Measurements from ENCODE around the gene PTCD1. TPM values are rescaled to one million over a fixed set of nuclear protein-coding genes. Genes with fewer than 3 reads are reported as not detected.

PTCD1 gene
- total and polyA plus RNA-seq, 3 donors from 2014 or later, result 6.1 to 14.4 (median 13.6) TPM

DNA sequence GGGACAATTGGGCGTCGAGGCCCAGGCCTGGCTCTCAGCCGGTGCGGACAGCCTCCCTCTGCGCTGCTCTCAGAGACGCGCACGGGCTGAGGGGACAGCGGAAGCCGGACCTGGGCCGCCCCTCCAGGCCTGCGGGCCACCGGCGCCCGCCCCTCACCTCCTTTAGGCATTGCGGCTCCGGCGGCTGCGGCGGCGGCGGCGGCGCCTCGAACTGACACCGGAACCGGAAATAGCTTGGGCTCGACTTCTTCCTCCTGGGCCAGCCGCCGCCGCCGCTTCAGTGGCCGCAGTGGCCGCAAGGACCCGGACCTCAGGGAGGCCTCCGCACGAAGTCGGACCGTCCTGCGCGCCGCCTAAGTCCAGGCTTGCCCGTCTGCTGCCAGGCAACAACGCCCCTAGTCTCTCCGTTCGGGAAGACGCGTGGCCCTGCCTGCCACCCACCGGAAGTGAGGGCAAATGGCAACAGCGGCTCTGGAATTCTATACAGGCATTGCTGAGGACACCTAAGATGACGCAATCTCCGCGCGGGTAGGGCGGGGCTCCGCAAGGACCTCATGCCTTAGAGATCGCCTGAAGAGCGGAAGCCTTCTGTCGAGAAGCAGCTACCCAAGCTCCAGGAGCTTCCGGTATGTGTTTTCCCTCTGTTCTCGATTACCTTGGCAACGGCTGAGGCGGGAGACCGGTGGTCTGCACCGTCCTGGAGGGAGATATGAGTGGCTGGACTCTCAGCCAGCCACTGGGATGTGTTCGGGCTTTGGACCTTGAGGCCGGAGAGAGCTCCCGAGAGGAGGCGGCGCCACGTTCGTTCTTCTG lies 30.0 kb downstream of the PTCD1 start, which contains the start of the genes BUD31 and PDAP1:
BUD31 (plus strand) TSS at position 591 of the 813 bp plus-strand sequence. CDS start 2,124 bp downstream, outside the sequence.
PDAP1 (minus strand) TSS at position 219 of the 813 bp plus-strand sequence; CDS start at position 170, 49 bp downstream.
- Histone ChIP-seq H3K9me3 (no peaks in the 10 kb centered on the region), H3K27ac (peak within 1 kb of the TSS; percentile 97 to 99), H3K36me3 (ENCODE audit: low read depth, missing control alignments) (no peaks in the 10 kb centered on the region), H3K27me3 (no peaks in the 10 kb centered on the region), H3K4me1 (peaks cover 20% of the 10 kb centered on the region), H3K4me3 (peak within 1 kb of the TSS; percentile 99 to 100)
- 1% methylated on average over 22 to 63 of the region's 72 CpGs for WGBS, 2 donors
- intact Hi-C loops (cut with DNase I; ENCODE audit: low total_unique reads), result no loop called here
- no peak for TF ChIP-seq POLR2A (IDR thresholded peaks at IDR 0.05)
- TF ChIP-seq, protein P1, sequence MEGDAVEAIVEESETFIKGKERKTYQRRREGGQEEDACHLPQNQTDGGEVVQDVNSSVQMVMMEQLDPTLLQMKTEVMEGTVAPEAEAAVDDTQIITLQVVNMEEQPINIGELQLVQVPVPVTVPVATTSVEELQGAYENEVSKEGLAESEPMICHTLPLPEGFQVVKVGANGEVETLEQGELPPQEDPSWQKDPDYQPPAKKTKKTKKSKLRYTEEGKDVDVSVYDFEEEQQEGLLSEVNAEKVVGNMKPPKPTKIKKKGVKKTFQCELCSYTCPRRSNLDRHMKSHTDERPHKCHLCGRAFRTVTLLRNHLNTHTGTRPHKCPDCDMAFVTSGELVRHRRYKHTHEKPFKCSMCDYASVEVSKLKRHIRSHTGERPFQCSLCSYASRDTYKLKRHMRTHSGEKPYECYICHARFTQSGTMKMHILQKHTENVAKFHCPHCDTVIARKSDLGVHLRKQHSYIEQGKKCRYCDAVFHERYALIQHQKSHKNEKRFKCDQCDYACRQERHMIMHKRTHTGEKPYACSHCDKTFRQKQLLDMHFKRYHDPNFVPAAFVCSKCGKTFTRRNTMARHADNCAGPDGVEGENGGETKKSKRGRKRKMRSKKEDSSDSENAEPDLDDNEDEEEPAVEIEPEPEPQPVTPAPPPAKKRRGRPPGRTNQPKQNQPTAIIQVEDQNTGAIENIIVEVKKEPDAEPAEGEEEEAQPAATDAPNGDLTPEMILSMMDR (IDR thresholded peaks at IDR 0.05), result peak in 2 of 3 experiments; percentile 43 to 66
- peak; percentile 96 for DNase-seq

DNA sequence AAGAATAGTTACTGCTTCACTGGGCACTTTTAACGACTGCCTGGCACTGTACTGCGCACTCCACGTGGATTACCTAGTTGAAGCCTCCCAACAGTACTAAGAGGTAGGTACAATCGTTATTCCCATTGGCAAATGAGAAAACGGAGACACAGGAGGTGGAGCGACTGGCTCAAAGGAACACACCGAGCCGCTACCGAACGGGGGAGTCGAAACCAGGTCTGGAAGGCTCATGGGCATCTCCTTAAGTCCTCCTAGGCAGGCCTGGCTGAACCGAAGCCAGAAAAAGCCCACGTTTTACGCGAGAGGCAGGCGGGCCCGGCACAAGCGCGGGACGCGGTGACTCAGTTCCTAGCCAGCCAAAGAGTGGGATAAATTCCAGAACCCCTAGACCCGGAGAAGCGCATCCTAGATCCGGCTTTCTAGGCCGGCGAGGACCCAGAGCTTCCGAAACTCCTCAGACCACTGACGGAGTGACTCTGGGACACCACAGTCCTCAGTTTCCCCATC lies 30.7 kb downstream of the PTCD1 start:
- H3K27ac ChIP-seq, result peak overlapping the region; percentile 97 to 99
- peak overlapping the region; percentile 99 to 100 for H3K4me3 ChIP-seq
- TF ChIP-seq, protein P1 (IDR thresholded peaks at IDR 0.05), result no peak
- no peak for TF ChIP-seq POLR2A (IDR thresholded peaks at IDR 0.05)
- no peaks in the 10 kb centered on the region for H3K9me3 ChIP-seq
- H3K27me3 ChIP-seq, result no peaks in the 10 kb centered on the region
- intact Hi-C loops (cut with DNase I; ENCODE audit: low total_unique reads), result no loop called here
- 0 to 1% methylated on average over 19 to 28 of the region's 28 CpGs for WGBS, 2 donors
- H3K36me3 ChIP-seq (ENCODE audit: low read depth, missing control alignments), result no peaks in the 10 kb centered on the region
- H3K4me1 ChIP-seq, result peaks cover 20% of the 10 kb centered on the region
- peak; percentile 42 for DNase-seq

DNA sequence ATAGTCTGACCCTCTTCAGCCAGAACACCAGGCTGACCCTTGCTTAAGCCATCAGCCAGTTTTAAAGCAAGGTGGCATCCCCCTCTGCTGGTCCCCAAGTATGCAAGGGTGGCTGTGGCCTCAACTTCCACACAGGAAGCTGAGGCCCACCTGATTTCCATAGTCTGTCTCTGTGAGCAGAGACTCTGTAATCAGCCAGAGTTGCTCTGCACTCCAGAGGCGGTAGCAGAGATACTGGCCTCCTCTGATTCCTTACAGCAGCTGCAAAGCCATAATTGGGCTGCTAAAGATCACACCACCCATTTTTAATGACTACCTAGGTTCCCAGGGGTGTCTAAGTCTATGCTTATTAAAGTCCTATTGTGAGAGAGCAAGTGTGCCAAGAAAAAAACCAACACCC lies 32.0 kb downstream of the PTCD1 start:
- DNase-seq, result no peak
- intact Hi-C loops (cut with DNase I; ENCODE audit: low total_unique reads), result no loop called here

DNA sequence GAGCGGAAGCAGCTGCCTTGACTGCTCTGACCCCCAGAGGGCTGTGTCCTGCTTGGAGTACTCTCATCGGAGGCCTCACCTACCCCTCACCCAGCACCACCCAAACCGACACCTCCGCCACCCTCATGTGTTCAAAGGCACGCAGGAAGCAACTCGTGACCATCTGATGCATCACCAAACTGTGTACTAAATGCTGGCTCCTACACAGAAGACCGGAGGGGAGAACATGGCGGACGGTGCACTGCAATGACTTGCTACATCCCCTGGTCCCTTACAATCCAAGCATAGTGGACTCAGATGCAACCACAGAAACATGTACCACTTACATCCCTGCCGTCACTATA lies 33.6 kb downstream of the PTCD1 start:
- DNase-seq, result no peak
- no peaks in the 10 kb centered on the region for H3K9me3 ChIP-seq
- no peak overlapping the region for H3K4me3 ChIP-seq
- H3K4me1 ChIP-seq, result peaks cover 18% of the 10 kb centered on the region
- WGBS, 2 donors, result 88 to 100% methylated on average over 8 to 10 of the region's 10 CpGs
- H3K27me3 ChIP-seq, result no peaks in the 10 kb centered on the region
- H3K36me3 ChIP-seq (ENCODE audit: low read depth, missing control alignments), result no peaks in the 10 kb centered on the region
- TF ChIP-seq, protein P1 (IDR thresholded peaks at IDR 0.05), result no peak
- no peak for TF ChIP-seq POLR2A (IDR thresholded peaks at IDR 0.05)
- H3K27ac ChIP-seq, result no peak overlapping the region
- intact Hi-C loops (cut with DNase I; ENCODE audit: low total_unique reads), result no loop called here

More for the DNA sequence above, 32.0 kb downstream of the PTCD1 start:
- Histone ChIP-seq H3K4me3 (no peak overlapping the region), H3K27ac (no peak overlapping the region), H3K9me3 (no peaks in the 10 kb centered on the region), H3K27me3 (no peaks in the 10 kb centered on the region), H3K4me1 (peaks cover 20% of the 10 kb centered on the region), H3K36me3 (ENCODE audit: low read depth, missing control alignments) (no peaks in the 10 kb centered on the region)
- WGBS, 2 donors, result 29 to 43% methylated on average over 1 of the region's 1 CpG
- TF ChIP-seq POLR2A (IDR thresholded peaks at IDR 0.05), result no peak
- TF ChIP-seq, protein P1 (IDR thresholded peaks at IDR 0.05), result no peak

All from testis (tissue), 3 donors.